BLaER1 treated with 17β-estradiol and CSF1 and Interleukin-3, amounts not matched to agents 10 nM and 100 nM (cell line): ENCODE measurements around the gene RIMOC1.

ENCODE experiments used
- H3K27ac ChIP-seq, 11 experiments: shearing (Covaris generic); formaldehyde crosslinking; 2 replicates each; pipeline ENCODE4 v1.8.1; 2022
- H3K27me3 ChIP-seq, 11 experiments: shearing (Covaris generic); formaldehyde crosslinking; 2 replicates each; pipeline ENCODE4 v1.8.1; 2022
- H3K36me3 ChIP-seq, 11 experiments: shearing (Covaris generic); formaldehyde crosslinking; 2 replicates each; pipeline ENCODE4 v1.8.1; 2022
- H3K4me1 ChIP-seq, 10 experiments: shearing (Covaris generic); formaldehyde crosslinking; 2 replicates each; pipeline ENCODE4 v1.8.1; 2022
- H3K4me2 ChIP-seq, 11 experiments: shearing (Covaris generic); formaldehyde crosslinking; 2 replicates each; pipeline ENCODE4 v1.8.1; 2022
- H3K4me3 ChIP-seq, 10 experiments: shearing (Covaris generic); formaldehyde crosslinking; 2 replicates each; pipeline ENCODE4 v1.8.1; 2022
- H3K9ac ChIP-seq, 11 experiments: shearing (Covaris generic); formaldehyde crosslinking; 2 replicates each; pipeline ENCODE4 v1.8.1; 2022
- H3K9me3 ChIP-seq, 11 experiments: shearing (Covaris generic); formaldehyde crosslinking; replicated peaks in 1 of 11; 2 replicates each; pipeline ENCODE4 v1.8.1; 2022
- H4K20me1 ChIP-seq, 11 experiments: shearing (Covaris generic); formaldehyde crosslinking; 2 replicates each; pipeline ENCODE4 v1.8.1; 2022
- Cebpa-rat ChIP-seq, 11 experiments: shearing (Covaris generic); IDR thresholded peaks; 2 replicates each; pipeline ENCODE4 v1.8.1; 2022

The RIMOC1 gene, protein sequence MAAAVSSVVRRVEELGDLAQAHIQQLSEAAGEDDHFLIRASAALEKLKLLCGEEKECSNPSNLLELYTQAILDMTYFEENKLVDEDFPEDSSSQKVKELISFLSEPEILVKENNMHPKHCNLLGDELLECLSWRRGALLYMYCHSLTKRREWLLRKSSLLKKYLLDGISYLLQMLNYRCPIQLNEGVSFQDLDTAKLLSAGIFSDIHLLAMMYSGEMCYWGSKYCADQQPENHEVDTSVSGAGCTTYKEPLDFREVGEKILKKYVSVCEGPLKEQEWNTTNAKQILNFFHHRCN

DNA sequence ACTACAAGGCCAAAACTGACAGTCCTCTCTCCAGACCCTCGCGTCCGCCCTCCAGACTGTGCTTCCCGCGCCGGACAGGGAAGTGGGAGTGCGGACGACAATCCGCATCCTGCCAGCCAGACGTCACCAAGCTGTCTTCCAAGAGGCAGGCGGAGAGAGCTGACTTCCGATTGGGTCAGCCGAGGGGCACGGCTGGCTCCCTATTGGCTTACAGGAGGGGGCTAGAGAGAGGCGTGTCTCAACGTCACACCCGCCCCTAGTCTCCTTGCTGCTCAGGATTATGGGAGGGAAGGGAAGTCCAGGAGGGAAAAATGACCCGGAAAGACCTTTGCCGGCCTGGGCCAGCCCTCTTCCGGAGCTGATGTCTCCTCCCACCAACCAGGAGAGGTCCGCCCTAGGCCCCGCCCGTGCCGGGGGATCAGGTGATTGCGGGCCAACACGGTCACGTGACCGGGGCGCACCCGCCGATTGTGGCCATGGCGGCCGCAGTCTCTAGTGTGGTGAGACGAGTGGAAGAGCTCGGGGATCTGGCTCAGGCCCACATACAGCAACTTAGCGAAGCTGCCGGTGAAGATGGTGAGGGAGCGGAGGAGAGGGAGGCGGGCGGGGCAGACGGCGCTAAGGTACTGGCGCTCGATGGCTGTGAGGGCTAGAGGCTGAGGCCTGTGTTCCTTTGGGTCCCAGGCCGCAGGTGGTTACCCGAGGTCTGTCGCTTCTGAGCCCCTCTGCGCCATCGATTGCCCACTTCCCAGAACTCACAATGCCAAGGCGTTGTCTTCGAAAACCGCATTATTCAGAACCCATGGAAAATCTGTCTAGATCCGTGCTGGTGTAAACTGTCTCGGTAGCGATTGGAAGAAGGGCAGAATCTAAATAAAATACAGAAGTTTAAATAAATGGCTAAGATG, at the start of gene RIMOC1:
Gene RIMOC1, plus strand, starts transcription at position 453 of the 908 bp plus-strand sequence. Its CDS starts 24 bp downstream, at position 477.
- Histone ChIP-seq H4K20me1 (peaks cover 0 to 27% (median 0%) of the 10 kb centered on the region in 11 experiments; a peak in 6 of 22 replicates), H3K27ac (peak within 1 kb of the TSS; percentile 83 to 99 (median 90)), H3K9ac (peak within 1 kb of the TSS; percentile 88 to 100 (median 93)), H3K4me2 (peak within 1 kb of the TSS; percentile 74 to 98 (median 86)), H3K4me3 (peak within 1 kb of the TSS; percentile 73 to 98 (median 80)), H3K27me3 (no peaks in the 10 kb centered on the region), H3K36me3 (peaks cover 13 to 35% (median 19%) of the 10 kb centered on the region in 11 experiments; a peak in 21 of 22 replicates), H3K4me1 (peaks cover 18 to 49% (median 34%) of the 10 kb centered on the region in 10 experiments), H3K9me3 (no peaks in the 10 kb centered on the region)
- no peak for TF ChIP-seq Cebpa-rat (IDR thresholded peaks at IDR 0.05)

DNA sequence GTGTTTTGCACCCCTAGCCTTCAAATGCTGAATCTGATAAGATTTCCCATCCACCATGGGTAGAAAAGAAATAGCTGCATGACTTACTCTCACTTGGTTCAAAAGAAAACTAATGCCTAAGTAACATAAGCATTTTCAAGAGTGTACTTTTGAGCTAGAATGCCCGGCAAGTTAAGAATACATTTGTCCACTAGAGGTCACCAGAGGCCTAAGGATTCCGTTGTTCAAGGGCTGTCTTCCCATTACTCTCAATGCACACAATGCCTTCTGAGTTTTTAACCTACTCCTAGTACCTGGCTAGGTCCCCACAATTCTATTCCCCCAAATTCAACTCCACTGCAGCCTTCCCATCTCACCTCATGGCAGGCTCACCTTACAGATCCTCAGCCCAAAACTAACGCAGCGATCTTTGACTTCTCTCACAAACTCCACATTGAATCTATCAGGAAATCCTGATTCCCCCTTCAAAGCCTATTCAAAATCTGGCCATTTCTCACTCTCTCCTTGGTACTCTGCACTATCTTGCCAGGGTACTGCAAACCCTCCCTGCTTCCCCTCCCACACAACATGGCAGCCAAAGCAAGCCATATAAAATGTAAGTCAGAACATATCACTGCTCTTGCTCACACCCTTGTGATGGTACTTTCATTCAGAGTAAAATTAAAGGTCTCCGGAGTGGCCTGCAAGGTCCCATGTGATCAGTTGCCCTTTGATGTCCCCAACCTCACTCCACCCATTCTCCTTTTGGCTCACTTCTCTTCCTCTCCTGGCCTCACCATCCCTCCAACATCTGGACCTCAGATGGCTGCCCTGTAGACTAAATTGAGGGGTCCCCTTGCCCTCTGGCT, 47.3 kb upstream of the RIMOC1 start:
- Histone ChIP-seq H3K4me3 (no peak overlapping the region), H3K9me3 (no peaks in the 10 kb centered on the region), H3K27ac (no peak overlapping the region), H3K4me2 (no peak overlapping the region), H4K20me1 (peaks cover 0 to 8% (median 0%) of the 10 kb centered on the region in 11 experiments; a peak in 5 of 22 replicates), H3K9ac (no peak overlapping the region), H3K27me3 (no peaks in the 10 kb centered on the region), H3K4me1 (no peaks in the 10 kb centered on the region; a peak in 1 of 20 replicates), H3K36me3 (peaks cover 22 to 93% (median 81%) of the 10 kb centered on the region in 11 experiments)
- TF ChIP-seq Cebpa-rat (IDR thresholded peaks at IDR 0.05): no peak

DNA sequence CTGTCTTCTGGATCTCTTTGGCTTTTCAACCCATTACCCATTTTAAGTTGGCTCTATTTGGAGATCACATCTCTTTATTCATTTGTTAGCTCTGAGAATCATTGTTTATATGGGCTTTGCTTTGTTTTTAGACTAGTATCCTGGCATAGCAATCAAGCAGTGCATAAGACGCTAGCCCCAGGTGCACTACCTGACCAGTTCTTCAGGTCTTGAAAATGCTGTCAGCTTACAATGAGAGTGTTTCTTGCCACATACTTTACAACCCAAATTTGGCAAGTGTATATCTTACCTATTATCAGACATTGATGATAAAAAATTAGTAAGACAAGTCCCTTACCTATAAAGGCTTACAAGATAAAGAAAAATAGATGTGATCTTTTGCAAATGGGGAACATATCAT, 46.2 kb upstream of the RIMOC1 start:
- H3K27ac ChIP-seq: no peak overlapping the region
- H3K9me3 ChIP-seq: no peaks in the 10 kb centered on the region
- peaks cover 14 to 93% (median 76%) of the 10 kb centered on the region in 11 experiments for H3K36me3 ChIP-seq
- no peaks in the 10 kb centered on the region for H3K27me3 ChIP-seq
- H3K4me1 ChIP-seq: no peaks in the 10 kb centered on the region; a peak in 1 of 20 replicates
- no peak overlapping the region for H3K4me3 ChIP-seq
- H3K4me2 ChIP-seq: no peak overlapping the region
- H3K9ac ChIP-seq: no peak overlapping the region
- TF ChIP-seq Cebpa-rat (IDR thresholded peaks at IDR 0.05): no peak
- H4K20me1 ChIP-seq: peaks cover 0 to 10% (median 0%) of the 10 kb centered on the region in 11 experiments; a peak in 5 of 22 replicates

DNA sequence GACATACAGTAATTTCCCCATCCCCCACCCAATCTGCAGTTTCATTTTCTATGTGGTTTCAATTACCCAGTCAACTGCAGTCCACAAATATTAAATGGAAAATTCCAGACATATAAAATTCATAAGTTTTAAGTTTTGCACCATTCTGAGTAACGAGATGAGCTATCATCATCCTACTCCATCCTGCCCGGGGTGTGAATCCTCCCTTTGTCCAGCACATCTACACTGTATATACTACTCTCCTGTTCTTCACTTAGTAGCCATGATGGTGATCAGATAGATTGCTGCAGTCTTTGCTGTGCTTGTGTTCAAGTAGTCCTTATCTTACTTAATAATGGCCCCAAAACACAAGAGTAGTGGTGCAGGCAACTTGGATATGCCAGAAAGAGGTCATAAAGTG, 45.3 kb upstream of the RIMOC1 start:
- no peaks in the 10 kb centered on the region; a peak in 1 of 20 replicates for H3K4me1 ChIP-seq
- no peak overlapping the region for H3K9ac ChIP-seq
- no peak for TF ChIP-seq Cebpa-rat (IDR thresholded peaks at IDR 0.05)
- H3K27ac ChIP-seq: no peak overlapping the region
- H3K9me3 ChIP-seq: no peaks in the 10 kb centered on the region
- no peak overlapping the region for H3K4me2 ChIP-seq
- no peaks in the 10 kb centered on the region for H3K27me3 ChIP-seq
- no peak overlapping the region for H3K4me3 ChIP-seq
- peaks cover 5 to 87% (median 67%) of the 10 kb centered on the region in 11 experiments; a peak in 21 of 22 replicates for H3K36me3 ChIP-seq
- H4K20me1 ChIP-seq: peaks cover 0 to 19% (median 8%) of the 10 kb centered on the region in 11 experiments; a peak in 7 of 22 replicates

DNA sequence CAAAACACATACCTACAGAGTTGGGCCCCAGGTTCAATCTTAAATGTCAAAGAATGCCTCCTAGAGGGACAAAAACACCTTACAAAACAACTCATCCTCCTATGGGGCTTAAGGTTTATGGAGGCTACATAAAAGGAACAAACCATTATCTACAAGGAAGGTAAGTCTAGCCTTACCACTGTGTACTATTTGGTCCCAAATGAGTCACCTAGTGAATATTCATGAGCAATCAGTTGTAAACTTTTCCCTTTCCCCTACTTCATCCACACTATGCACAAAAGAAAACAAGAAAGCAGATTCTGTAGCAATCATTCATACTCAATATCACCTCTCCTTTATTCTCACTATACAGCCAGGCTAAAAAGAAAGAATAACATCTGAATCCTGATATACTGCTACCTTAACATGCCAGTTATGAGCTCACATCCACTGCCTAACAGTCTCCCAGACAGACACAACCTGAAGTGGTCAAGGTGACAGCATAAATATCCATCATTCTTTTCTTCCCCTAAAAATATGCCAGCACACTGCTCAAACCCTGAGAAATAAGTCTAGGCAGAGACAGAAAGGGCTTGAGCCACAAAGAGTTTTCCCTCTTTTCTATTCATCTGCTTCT, 40.2 kb upstream of the RIMOC1 start:
- Histone ChIP-seq H3K4me1 (peaks cover 2 to 13% (median 6%) of the 10 kb centered on the region in 10 experiments; a peak in 15 of 20 replicates), H3K27me3 (no peaks in the 10 kb centered on the region), H3K4me3 (no peak overlapping the region), H3K9ac (no peak overlapping the region), H3K27ac (no peak overlapping the region), H3K9me3 (no peaks in the 10 kb centered on the region), H3K36me3 (peaks cover 5 to 57% (median 32%) of the 10 kb centered on the region in 11 experiments; a peak in 20 of 22 replicates), H3K4me2 (no peak overlapping the region), H4K20me1 (peaks cover 0 to 43% (median 7%) of the 10 kb centered on the region in 11 experiments; a peak in 9 of 22 replicates)
- TF ChIP-seq Cebpa-rat (IDR thresholded peaks at IDR 0.05): no peak

DNA sequence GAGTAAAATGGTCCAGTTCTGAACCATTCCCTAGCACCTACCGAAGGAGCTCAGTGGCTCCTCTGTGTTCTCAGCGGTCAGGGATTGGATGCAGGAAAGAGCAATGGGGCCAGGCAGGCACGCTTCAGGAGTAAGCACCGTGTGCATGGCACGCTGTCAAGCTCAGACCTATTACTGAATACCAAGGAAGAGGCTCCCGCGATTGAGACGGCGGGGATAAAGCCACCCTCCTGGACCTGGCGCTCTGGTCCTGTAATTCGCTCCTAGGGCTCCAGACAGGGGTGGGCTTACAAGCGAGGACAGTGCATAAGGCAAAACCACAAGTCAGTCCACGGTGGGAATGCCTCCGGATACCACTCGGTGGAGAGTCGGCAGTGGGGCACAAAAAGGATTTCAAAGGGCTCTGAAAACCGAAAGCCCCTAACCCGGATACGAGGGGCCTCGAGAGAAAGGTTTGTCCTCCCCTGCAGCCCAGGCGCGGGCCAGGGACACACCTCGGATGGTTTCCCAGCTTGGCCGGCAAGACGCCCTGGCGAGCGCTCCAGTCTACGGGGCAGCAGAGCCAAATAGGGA, 34.9 kb upstream of the RIMOC1 start:
- H3K4me2 ChIP-seq: peak overlapping the region; percentile 87 to 98 (median 93)
- no peaks in the 10 kb centered on the region for H3K27me3 ChIP-seq
- no peak for TF ChIP-seq Cebpa-rat (IDR thresholded peaks at IDR 0.05)
- H3K36me3 ChIP-seq: peaks cover 0 to 16% (median 0%) of the 10 kb centered on the region in 11 experiments; a peak in 5 of 22 replicates
- H3K9ac ChIP-seq: peak overlapping the region; percentile 72 to 92 (median 87)
- peaks cover 17 to 30% (median 20%) of the 10 kb centered on the region in 10 experiments for H3K4me1 ChIP-seq
- H4K20me1 ChIP-seq: peaks cover 0 to 26% (median under 1%) of the 10 kb centered on the region in 11 experiments; a peak in 8 of 22 replicates
- peak overlapping the region; percentile 66 to 91 (median 84) for H3K4me3 ChIP-seq
- peak overlapping the region in 9 of 11 experiments; percentile 75 to 89 (median 85); a peak in 19 of 22 replicates for H3K27ac ChIP-seq
- H3K9me3 ChIP-seq: no peaks in the 10 kb centered on the region

DNA sequence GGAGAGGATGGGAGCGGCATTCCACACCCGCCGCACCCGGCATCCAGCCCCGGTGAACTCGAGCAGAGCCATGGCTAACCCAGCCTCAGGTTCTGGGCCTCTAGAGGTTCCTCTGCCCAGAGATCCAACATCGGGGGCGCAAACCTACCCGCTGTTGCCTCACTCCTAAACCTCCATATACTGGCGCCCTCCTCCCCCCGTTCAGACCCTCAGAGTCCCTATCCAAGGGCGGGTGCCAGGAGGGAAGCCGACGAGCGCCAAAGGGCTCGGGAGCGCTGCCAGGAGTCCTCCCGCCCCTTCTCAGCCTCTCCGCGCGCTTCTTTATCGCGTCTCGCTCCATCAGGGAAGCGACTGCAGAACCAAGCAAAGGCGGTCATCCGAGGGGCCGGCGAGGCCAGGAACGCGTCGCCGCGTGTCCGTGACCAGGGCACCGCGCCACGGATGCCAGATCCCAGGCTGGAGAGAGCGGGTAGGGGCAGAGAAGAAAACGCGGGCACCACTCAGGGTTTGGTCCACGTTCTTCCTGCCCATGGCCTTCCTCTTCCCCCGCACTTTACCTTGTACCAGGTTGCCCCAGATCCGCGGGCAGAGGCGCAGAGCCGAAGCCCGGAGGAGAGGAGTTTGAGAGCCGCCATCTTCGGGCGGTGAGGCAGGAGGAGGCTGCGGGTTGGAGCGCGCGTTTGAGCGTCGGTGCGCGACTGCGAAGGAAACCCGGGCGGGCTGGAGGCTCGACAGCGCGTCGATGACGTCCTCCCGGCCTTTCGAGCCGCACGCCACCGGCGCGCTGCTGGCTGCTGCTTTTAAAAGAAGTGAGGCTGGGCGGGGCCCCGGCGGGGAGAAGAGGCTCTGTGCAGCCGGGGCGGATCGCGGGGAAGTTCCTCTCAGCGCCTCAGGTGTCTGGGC, 34.2 kb upstream of the RIMOC1 start, which contains the start of gene OXCT1:
Gene OXCT1, minus strand, starts transcription at position 702 of the 903 bp plus-strand sequence. Its CDS starts 67 bp downstream, at position 635.
- Histone ChIP-seq H3K4me3 (peak within 1 kb of the TSS; percentile 66 to 91 (median 84)), H3K9me3 (no peaks in the 10 kb centered on the region), H3K27me3 (no peaks in the 10 kb centered on the region), H3K9ac (peak within 1 kb of the TSS; percentile 72 to 92 (median 87)), H3K4me2 (peak within 1 kb of the TSS; percentile 87 to 98 (median 93)), H4K20me1 (peaks cover 0 to 21% (median 0%) of the 10 kb centered on the region in 11 experiments; a peak in 6 of 22 replicates), H3K27ac (peak within 1 kb of the TSS; percentile 47 to 89 (median 85); a peak in 21 of 22 replicates), H3K36me3 (peaks cover 0 to 16% (median 0%) of the 10 kb centered on the region in 11 experiments; a peak in 5 of 22 replicates), H3K4me1 (peaks cover 15 to 30% (median 19%) of the 10 kb centered on the region in 10 experiments)
- no peak for TF ChIP-seq Cebpa-rat (IDR thresholded peaks at IDR 0.05)
